Esophagus squamous epithelium (tissue), 5 donors: ENCODE results near the gene SYT2. TPM values are rescaled to one million over a fixed set of nuclear protein-coding genes. Genes with fewer than 3 reads are reported as not detected.

Experiments
- DNase-seq: peaks from one replicate; lab custom pipeline; 2025; lab: John Stamatoyannopoulos, UW
- H3K27ac ChIP-seq, 4 donors: fragments of 200-600 bp; sonication (generic); one replicate each; pipeline ENCODE4 v1.5.1; 2016 to 2019; ENCODE audit warnings: mild to moderate bottlenecking in 1 of 4
- H3K27me3 ChIP-seq, 4 donors: fragments of 200-600 bp; sonication (generic); 1 replicate in 3 of 4; 2 replicates in 1 of 4; pipeline versions ENCODE4 v1.5.1 to v1.6.0; 2017 to 2021; ENCODE audit warnings: antibody characterized with exemption in 1 of 4
- H3K36me3 ChIP-seq, 3 donors: fragments of 200-600 bp; sonication (generic); one replicate each; pipeline ENCODE4 v1.5.1; 2016 to 2019
- H3K4me1 ChIP-seq, 3 donors: fragments of 200-600 bp; sonication (generic); one replicate each; pipeline ENCODE4 v1.5.1; 2017 to 2019
- H3K4me3 ChIP-seq, 4 donors: fragments of 200-600 bp; sonication (generic); 1 replicate in 3 of 4; 2 replicates in 1 of 4; pipeline ENCODE4 v1.5.1; 2016 to 2019; ENCODE audit warnings: mild to moderate bottlenecking in 2 of 4, moderate library complexity in 1 of 4
- H3K9me3 ChIP-seq, 3 donors: fragments of 200-600 bp; sonication (generic); one replicate each; pipeline ENCODE4 v1.5.1; 2016 to 2019
- POLR2A ChIP-seq, 4 donors: fragments of 450-650 bp; IDR thresholded peaks; one replicate each; pipeline ENCODE4 v1.6.1; 2017; ENCODE audit warnings: antibody characterized with exemption in 4 of 4, mild to moderate bottlenecking in 4 of 4, moderate library complexity in 3 of 4
- WGBS, 2 donors: methylation state at CpG; one replicate each; pipeline ENCODE4 v1.1.5; 2018; 5-methylcytosine and 5-hydroxymethylcytosine counted together
- intact Hi-C: fragments of 100-400 bp; cut with DNase I; formaldehyde crosslinking; loops from one replicate; pipeline ENCODE4 v1.15.0; 2022
- total RNA-seq, 4 donors: library from RNA; depleted of rRNA; stranded (reverse); fragments of >200 nt; gene quantifications; one replicate each; pipeline ENCODE4 v1.1.0, GENCODE V29; 2016
- TF ChIP-seq, protein P1 (sequence below), 6 experiments: fragments of 450-650 bp in 4 of 6; fragments of 200-600 bp in 2 of 6; sonication (generic) in 2 of 6; IDR thresholded peaks; one replicate each; pipeline ENCODE4 v1.5.1; 2016 to 2019; ENCODE audit warnings: antibody characterized with exemption in 6 of 6, mild to moderate bottlenecking in 4 of 6, moderate library complexity in 4 of 6
- donor health status: DM: yes; HTN: yes; CAD: no.

SYT2 gene
- total RNA-seq, 4 donors from 2014 or later: not detected

- TF ChIP-seq POLR2A (IDR thresholded peaks at IDR 0.05): no peak
- TF ChIP-seq, protein P1, sequence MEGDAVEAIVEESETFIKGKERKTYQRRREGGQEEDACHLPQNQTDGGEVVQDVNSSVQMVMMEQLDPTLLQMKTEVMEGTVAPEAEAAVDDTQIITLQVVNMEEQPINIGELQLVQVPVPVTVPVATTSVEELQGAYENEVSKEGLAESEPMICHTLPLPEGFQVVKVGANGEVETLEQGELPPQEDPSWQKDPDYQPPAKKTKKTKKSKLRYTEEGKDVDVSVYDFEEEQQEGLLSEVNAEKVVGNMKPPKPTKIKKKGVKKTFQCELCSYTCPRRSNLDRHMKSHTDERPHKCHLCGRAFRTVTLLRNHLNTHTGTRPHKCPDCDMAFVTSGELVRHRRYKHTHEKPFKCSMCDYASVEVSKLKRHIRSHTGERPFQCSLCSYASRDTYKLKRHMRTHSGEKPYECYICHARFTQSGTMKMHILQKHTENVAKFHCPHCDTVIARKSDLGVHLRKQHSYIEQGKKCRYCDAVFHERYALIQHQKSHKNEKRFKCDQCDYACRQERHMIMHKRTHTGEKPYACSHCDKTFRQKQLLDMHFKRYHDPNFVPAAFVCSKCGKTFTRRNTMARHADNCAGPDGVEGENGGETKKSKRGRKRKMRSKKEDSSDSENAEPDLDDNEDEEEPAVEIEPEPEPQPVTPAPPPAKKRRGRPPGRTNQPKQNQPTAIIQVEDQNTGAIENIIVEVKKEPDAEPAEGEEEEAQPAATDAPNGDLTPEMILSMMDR (IDR thresholded peaks at IDR 0.05): no peak
- 42 to 61% methylated on average over 3 of the region's 3 CpGs for WGBS, 2 donors
Measured at GRCh38 chr1:202659974-202660373, 50.3 kb downstream of the SYT2 start.

DNA sequence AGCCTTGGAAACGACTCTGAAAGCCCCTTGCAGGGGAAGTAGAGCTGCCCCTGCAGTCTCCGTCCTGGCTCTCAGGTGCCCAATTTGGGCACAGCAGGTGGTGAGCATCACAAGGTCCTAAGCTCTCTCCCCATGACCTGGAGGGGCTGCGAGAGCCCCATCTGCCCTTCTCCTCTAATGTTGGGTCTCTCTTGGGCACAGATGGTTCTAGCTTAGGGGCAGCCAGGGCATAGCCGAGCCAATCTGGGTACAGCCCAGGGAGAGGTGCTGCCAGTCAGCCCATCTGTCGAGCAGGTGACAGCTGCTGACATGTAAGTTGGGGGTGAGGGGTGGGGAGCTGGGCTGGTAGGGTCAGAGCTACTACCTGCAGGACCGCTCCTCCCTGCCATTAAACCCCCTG, 50.7 kb downstream of the SYT2 start:
- intact Hi-C loops: no loop called here
- TF ChIP-seq, protein P1 (IDR thresholded peaks at IDR 0.05): no peak
- TF ChIP-seq POLR2A (IDR thresholded peaks at IDR 0.05): no peak
- no peak for DNase-seq
- no peaks in the 10 kb centered on the region for H3K9me3 ChIP-seq
- H3K27me3 ChIP-seq: peaks cover 0 to 96% (median 0%) of the 10 kb centered on the region in 4 donors
- 40 to 48% methylated on average over 1 to 3 of the region's 6 CpGs for WGBS, 2 donors
- H3K4me1 ChIP-seq: no peaks in the 10 kb centered on the region
- H3K36me3 ChIP-seq: no peaks in the 10 kb centered on the region
- H3K27ac ChIP-seq: no peak overlapping the region
- H3K4me3 ChIP-seq: no peak overlapping the region

More at GRCh38 chr1:202659974-202660373, 50.3 kb downstream of the SYT2 start:
- no peak for DNase-seq
- H3K4me3 ChIP-seq: no peak overlapping the region
- H3K4me1 ChIP-seq: no peaks in the 10 kb centered on the region
- no peaks in the 10 kb centered on the region for H3K9me3 ChIP-seq
- H3K36me3 ChIP-seq: no peaks in the 10 kb centered on the region
- H3K27ac ChIP-seq: no peak overlapping the region
- H3K27me3 ChIP-seq: peaks cover 0 to 96% (median 0%) of the 10 kb centered on the region in 4 donors
- intact Hi-C loops: no loop called here

- WGBS, 2 donors: 44 to 60% methylated on average over 2 of the region's 2 CpGs
- Histone ChIP-seq H3K9me3 (no peaks in the 10 kb centered on the region), H3K27me3 (peaks cover 0 to 95% (median 0%) of the 10 kb centered on the region in 4 donors), H3K36me3 (no peaks in the 10 kb centered on the region), H3K4me3 (no peak overlapping the region), H3K27ac (no peak overlapping the region), H3K4me1 (no peaks in the 10 kb centered on the region)
- intact Hi-C loops: no loop called here
- no peak for TF ChIP-seq POLR2A (IDR thresholded peaks at IDR 0.05)
- TF ChIP-seq, protein P1 (IDR thresholded peaks at IDR 0.05): no peak
- DNase-seq: no peak
Measured at GRCh38 chr1:202658769-202659168, 51.5 kb downstream of the SYT2 start.

- Histone ChIP-seq H3K4me3 (no peak overlapping the region), H3K4me1 (no peaks in the 10 kb centered on the region), H3K27me3 (peaks cover 0 to 95% (median 0%) of the 10 kb centered on the region in 4 donors), H3K36me3 (no peaks in the 10 kb centered on the region), H3K27ac (no peak overlapping the region), H3K9me3 (no peaks in the 10 kb centered on the region)
- no peak for TF ChIP-seq POLR2A (IDR thresholded peaks at IDR 0.05)
- TF ChIP-seq, protein P1 (IDR thresholded peaks at IDR 0.05): no peak
- no peak for DNase-seq
- intact Hi-C loops: no loop called here
- WGBS, 2 donors: 74 to 80% methylated on average over 5 to 7 of the region's 8 CpGs
Measured at GRCh38 chr1:202658251-202658759, 51.9 kb downstream of the SYT2 start.

DNA sequence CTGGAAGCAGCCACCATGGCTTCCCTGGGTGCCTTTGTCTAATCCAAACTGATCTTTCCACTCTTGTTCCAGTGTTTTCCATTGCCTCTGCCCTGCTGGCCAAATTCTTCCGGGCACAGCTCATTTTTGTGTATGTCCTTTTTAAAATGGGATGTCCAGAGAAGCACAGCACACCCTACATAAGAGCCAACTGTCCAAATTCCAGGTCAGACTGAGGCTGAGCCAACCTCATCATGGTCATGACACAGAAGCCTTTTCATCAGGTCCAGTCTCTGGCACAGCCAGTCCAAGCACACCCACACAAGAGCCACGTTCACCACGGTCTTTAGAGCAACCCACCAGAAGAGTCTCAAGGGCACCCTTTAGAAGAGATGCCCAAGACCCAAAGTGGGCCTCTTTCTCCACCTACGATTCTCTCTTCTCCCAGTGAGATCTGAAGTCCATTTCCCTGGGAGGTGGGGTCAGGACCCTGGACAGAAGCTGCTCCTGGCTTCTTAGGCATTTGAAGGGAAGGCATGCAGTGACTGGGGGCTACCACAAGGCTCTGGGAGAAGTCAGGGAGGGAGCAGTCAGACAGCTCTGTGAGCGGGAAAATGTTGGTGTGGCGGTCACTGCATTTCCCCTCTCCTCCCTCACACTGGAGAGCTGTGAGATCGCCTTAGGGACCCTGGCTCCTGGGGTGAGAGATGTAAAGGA, 53.2 kb downstream of the SYT2 start:
- TF ChIP-seq, protein P1 (IDR thresholded peaks at IDR 0.05): no peak
- TF ChIP-seq POLR2A (IDR thresholded peaks at IDR 0.05): no peak
- Histone ChIP-seq H3K4me3 (no peak overlapping the region), H3K27ac (no peak overlapping the region), H3K4me1 (no peaks in the 10 kb centered on the region), H3K36me3 (no peaks in the 10 kb centered on the region), H3K9me3 (no peaks in the 10 kb centered on the region), H3K27me3 (peaks cover 0 to 95% (median 0%) of the 10 kb centered on the region in 4 donors)
- intact Hi-C loops: no loop called here
- no peak for DNase-seq
- WGBS, 2 donors: 63 to 64% methylated on average over 4 of the region's 7 CpGs
